DND-41 (cell line): ENCODE data around the gene LTBP2.

Experiments
- ATAC-seq: fragments of 200-7000 bp; cut with Tn5 transposase; 3 replicates; pipeline ENCODE4 v1.9.1; 2021; ENCODE audit warnings: low read depth; ENCODE audit not compliant: insufficient read depth
- DNase-seq: peaks from one replicate; pipeline ENCODE4 v3.0.0-alpha.2; 2020
- H2AFZ ChIP-seq: 2 replicates; pipeline ENCODE4 v1.6.0; 2012; ENCODE audit warnings: low read depth, low read length
- H3K27ac ChIP-seq: 2 replicates; pipeline ENCODE4 v1.5.1; 2012; ENCODE audit warnings: low read length, inconsistent platforms
- H3K27me3 ChIP-seq: fragments of 200-600 bp; sonication (generic); 2 replicates; pipeline ENCODE4 v1.6.0; 2012; ENCODE audit warnings: low read length, mild to moderate bottlenecking, inconsistent platforms; ENCODE audit not compliant: insufficient read depth, poor library complexity
- H3K36me3 ChIP-seq: 2 replicates; pipeline ENCODE4 v1.5.1; 2012; ENCODE audit warnings: low read length, inconsistent platforms; ENCODE audit not compliant: insufficient read depth
- H3K4me1 ChIP-seq: 2 replicates; pipeline ENCODE4 v1.5.1; 2012; ENCODE audit warnings: mild to moderate bottlenecking, low read length; ENCODE audit not compliant: insufficient read depth
- H3K4me2 ChIP-seq: 2 replicates; pipeline ENCODE4 v1.6.0; 2012; ENCODE audit warnings: mild to moderate bottlenecking, moderate library complexity, low read length, inconsistent platforms; ENCODE audit not compliant: insufficient read depth
- H3K4me3 ChIP-seq, 2 experiments: fragments of 200-600 bp in 1 of 2; shearing (Covaris generic) in 1 of 2; 2 replicates each; pipeline ENCODE4 v1.5.1; 2012 to 2016; ENCODE audit warnings: inconsistent platforms in 2 of 2, low read length in 2 of 2, mild to moderate bottlenecking in 2 of 2, low read depth in 1 of 2, moderate library complexity in 1 of 2
- H3K79me2 ChIP-seq: 2 replicates; pipeline ENCODE4 v1.6.0; 2012; ENCODE audit warnings: low read length, inconsistent platforms; ENCODE audit not compliant: insufficient read depth
- H3K9ac ChIP-seq: 2 replicates; pipeline ENCODE4 v1.6.0; 2012; ENCODE audit warnings: low read depth, mild to moderate bottlenecking, inconsistent platforms, low read length, moderate library complexity
- H3K9me3 ChIP-seq: 2 replicates; pipeline ENCODE4 v1.5.1; 2012; ENCODE audit warnings: low read length, moderate library complexity, mild to moderate bottlenecking, inconsistent platforms; ENCODE audit not compliant: insufficient read depth, severe bottlenecking
- H4K20me1 ChIP-seq: 2 replicates; pipeline ENCODE4 v1.6.0; 2012; ENCODE audit warnings: low read length; ENCODE audit not compliant: insufficient read depth
- CTCF ChIP-seq: IDR thresholded peaks from 2 replicates; pipeline ENCODE4 v1.5.1; 2012; ENCODE audit warnings: borderline replicate concordance, low read length, moderate library complexity, mild to moderate bottlenecking; ENCODE audit not compliant: poor library complexity, severe bottlenecking; ENCODE audit errors: extremely low read depth
- EZH2 ChIP-seq: IDR thresholded peaks from 3 replicates; pipeline ENCODE4 v1.6.1; 2012; ENCODE audit warnings: borderline replicate concordance, low read depth, mild to moderate bottlenecking, moderate library complexity, low read length, inconsistent platforms; ENCODE audit not compliant: severe bottlenecking

Gene LTBP2

GRCh38 chr14:74611650-74612349 lies at the start of gene LTBP2:
Gene LTBP2 (minus strand): TSS chr14:74612237. CDS start chr14:74611944, 293 bp downstream.
- Histone ChIP-seq H3K4me2 (peak within 1 kb of the TSS; percentile 59), H3K4me1 (0 out of 2 replicates have a peak, but pooled peaks cover 4% of the 10 kb centered on the region), H2AFZ (peak within 1 kb of the TSS; percentile 56), H4K20me1 (no peaks in the 10 kb centered on the region), H3K27ac (no peak within 1 kb of the TSS), H3K9me3 (no peaks in the 10 kb centered on the region), H3K79me2 (no peaks in the 10 kb centered on the region), H3K4me3 (peak within 1 kb of the TSS in 1 of 2 experiments; percentile 31; a peak in 2 of 4 replicates), H3K27me3 (peaks cover under 1% of the 10 kb centered on the region), H3K9ac (no peak within 1 kb of the TSS), H3K36me3 (no peaks in the 10 kb centered on the region)
- DNase-seq (no peak), ATAC-seq (no peak)
- TF ChIP-seq CTCF = no peak
- no peak for TF ChIP-seq EZH2

- H2AFZ ChIP-seq = no peak overlapping the region
- DNase-seq (no peak), ATAC-seq (no peak)
- no peaks in the 10 kb centered on the region for H3K4me1 ChIP-seq
- peaks cover 58% of the 10 kb centered on the region for H3K36me3 ChIP-seq
- H3K79me2 ChIP-seq = no peaks in the 10 kb centered on the region
- no peak overlapping the region for H3K4me2 ChIP-seq
- no peak overlapping the region for H3K4me3 ChIP-seq
- no peak for TF ChIP-seq CTCF
- TF ChIP-seq EZH2 = no peak
- no peak overlapping the region for H3K27ac ChIP-seq
- H3K27me3 ChIP-seq = no peaks in the 10 kb centered on the region
- H4K20me1 ChIP-seq = no peaks in the 10 kb centered on the region
- no peaks in the 10 kb centered on the region for H3K9me3 ChIP-seq
- H3K9ac ChIP-seq = no peak overlapping the region
Observed at GRCh38 chr14:74660863-74661262, 48.8 kb upstream of the LTBP2 start.

DNA sequence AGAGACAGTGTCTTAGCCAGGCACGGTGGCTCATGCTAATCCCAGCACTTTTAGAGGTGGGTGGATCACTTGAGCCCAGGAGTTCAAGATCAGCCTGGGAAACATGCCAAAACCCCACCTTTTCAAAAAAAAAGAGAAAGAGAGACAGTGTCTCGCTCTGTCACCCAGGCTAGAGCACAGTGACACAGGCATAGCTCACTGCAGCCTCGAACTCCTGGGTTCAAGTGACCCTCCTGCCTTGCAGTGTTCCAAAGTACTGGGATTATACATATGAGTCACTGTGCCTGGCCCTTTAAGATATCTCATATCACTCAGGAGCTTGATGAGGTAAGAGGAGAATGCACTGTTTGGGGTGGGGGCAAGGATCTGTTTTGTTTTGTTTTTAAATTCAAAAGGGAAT lies 48.1 kb upstream of the LTBP2 start:
- H3K4me2 ChIP-seq = no peak overlapping the region
- DNase-seq = no peak
- no peak for ATAC-seq
- no peaks in the 10 kb centered on the region for H3K79me2 ChIP-seq
- no peak overlapping the region for H3K9ac ChIP-seq
- no peak overlapping the region for H3K4me3 ChIP-seq
- H4K20me1 ChIP-seq = no peaks in the 10 kb centered on the region
- H3K27ac ChIP-seq = no peak overlapping the region
- no peaks in the 10 kb centered on the region for H3K9me3 ChIP-seq
- TF ChIP-seq CTCF = no peak
- no peak for TF ChIP-seq EZH2
- peaks cover 58% of the 10 kb centered on the region for H3K36me3 ChIP-seq
- H3K4me1 ChIP-seq = no peaks in the 10 kb centered on the region
- no peak overlapping the region for H2AFZ ChIP-seq
- H3K27me3 ChIP-seq = no peaks in the 10 kb centered on the region
